WTC11 (cell line): ENCODE results near the gene RRP8.

Experiments used
- CREB1 ChIP-seq: sonication (generic); formaldehyde crosslinking; IDR thresholded peaks from 2 replicates; pipeline ENCODE4 v1.8.0; 2023; ENCODE audit warnings: mild to moderate bottlenecking, missing genetic modification reagents
- E2F1 ChIP-seq: sonication (generic); formaldehyde crosslinking; IDR thresholded peaks from 2 replicates; pipeline ENCODE4 v1.8.0; 2022; ENCODE audit warnings: mild to moderate bottlenecking, missing genetic modification reagents

GRCh38 chr11:6619004-6619745 is 15.8 kb upstream of the RRP8 start, which contains the start of gene TPP1:
- TF ChIP-seq CREB1 (CRISPR knock-in tag) (no peak), E2F1 (no peak)
